ENCODE results near the gene SLC17A5. TPM values are rescaled to one million over a fixed set of nuclear protein-coding genes. Genes with fewer than 3 reads are reported as not detected.

SLC17A5 gene
- total RNA-seq, 1 donor from 2014 or later = 13.7 TPM

GRCh38 chr6:73610444-73611275, 43.1 kb downstream of the SLC17A5 start:
- Histone ChIP-seq H3K4me1 (no peaks in the 10 kb centered on the region), H3F3A (ENCODE audit: low read depth) (no peaks in the 10 kb centered on the region), H3K27ac (no peak overlapping the region), H3K79me2 (ENCODE audit: low read depth) (no peaks in the 10 kb centered on the region), H4K20me1 (ENCODE audit: low read depth) (no peaks in the 10 kb centered on the region), H3K27me3 (no peaks in the 10 kb centered on the region), H3K36me3 (no peaks in the 10 kb centered on the region), H3K4me3 (no peak overlapping the region), H2AFZ (replicated peaks) (no peak overlapping the region), H3K4me2 (no peak overlapping the region), H3K9me3 (ENCODE audit: low read depth) (no peaks in the 10 kb centered on the region), H3K9ac (no peak overlapping the region)
- Mint-ChIP-seq H3K27ac (no peak overlapping the region), H3K27me3 (ENCODE audit: insufficient read depth, low read depth) (peaks cover 2% of the 10 kb centered on the region), H3K36me3 (peaks cover 6% of the 10 kb centered on the region), H3K4me1 (no peaks in the 10 kb centered on the region), H3K9me3 (no peaks in the 10 kb centered on the region), H3K4me3 (no peak overlapping the region)
- DNase-seq (ENCODE audit: low spot score) = peak; percentile 16
- TF ChIP-seq CTCF (IDR thresholded peaks at IDR 0.05) (peak; percentile 67), EZH2 (IDR thresholded peaks at IDR 0.05) (no peak)

- Histone ChIP-seq H4K20me1 (ENCODE audit: low read depth) (no peaks in the 10 kb centered on the region), H2AFZ (replicated peaks) (no peak overlapping the region), H3K27me3 (no peaks in the 10 kb centered on the region), H3F3A (ENCODE audit: low read depth) (no peaks in the 10 kb centered on the region), H3K4me2 (no peak overlapping the region), H3K79me2 (ENCODE audit: low read depth) (no peaks in the 10 kb centered on the region), H3K9me3 (ENCODE audit: low read depth) (no peaks in the 10 kb centered on the region), H3K27ac (no peak overlapping the region), H3K9ac (no peak overlapping the region), H3K4me1 (no peaks in the 10 kb centered on the region), H3K4me3 (no peak overlapping the region), H3K36me3 (no peaks in the 10 kb centered on the region)
- Mint-ChIP-seq H3K9me3 (no peaks in the 10 kb centered on the region), H3K27me3 (ENCODE audit: insufficient read depth, low read depth) (peaks cover 2% of the 10 kb centered on the region), H3K36me3 (peaks cover 8% of the 10 kb centered on the region), H3K27ac (no peak overlapping the region), H3K4me1 (no peaks in the 10 kb centered on the region), H3K4me3 (no peak overlapping the region)
- DNase-seq (ENCODE audit: low spot score) = no peak
- no peak for TF ChIP-seq EZH2phosphoT487 (IDR thresholded peaks at IDR 0.05)
- TF ChIP-seq EZH2 (IDR thresholded peaks at IDR 0.05) = no peak
Measured at GRCh38 chr6:73608761-73609160, 45.0 kb downstream of the SLC17A5 start.

GRCh38 chr6:73606428-73606827, 47.4 kb downstream of the SLC17A5 start:
- Histone ChIP-seq H3K79me2 (ENCODE audit: low read depth) (no peaks in the 10 kb centered on the region), H3K27ac (no peak overlapping the region), H3K36me3 (no peaks in the 10 kb centered on the region), H2AFZ (replicated peaks) (no peak overlapping the region), H3K9me3 (ENCODE audit: low read depth) (no peaks in the 10 kb centered on the region), H3K4me3 (no peak overlapping the region), H3K9ac (no peak overlapping the region), H4K20me1 (ENCODE audit: low read depth) (no peaks in the 10 kb centered on the region), H3K27me3 (no peaks in the 10 kb centered on the region), H3K4me1 (no peaks in the 10 kb centered on the region), H3F3A (ENCODE audit: low read depth) (no peaks in the 10 kb centered on the region), H3K4me2 (no peak overlapping the region)
- Mint-ChIP-seq H3K9me3 (peaks cover 2% of the 10 kb centered on the region), H3K4me1 (no peaks in the 10 kb centered on the region), H3K27me3 (ENCODE audit: insufficient read depth, low read depth) (no peaks in the 10 kb centered on the region), H3K27ac (peak overlapping the region; percentile 76), H3K36me3 (peaks cover 8% of the 10 kb centered on the region), H3K4me3 (no peak overlapping the region)
- TF ChIP-seq EZH2 (IDR thresholded peaks at IDR 0.05) = no peak
- no peak for TF ChIP-seq EZH2phosphoT487 (IDR thresholded peaks at IDR 0.05)
- no peak for TF ChIP-seq CTCF (IDR thresholded peaks at IDR 0.05)
- DNase-seq (ENCODE audit: low spot score) = no peak

GRCh38 chr6:73604461-73604860, 49.3 kb downstream of the SLC17A5 start:
- TF ChIP-seq EZH2phosphoT487 (IDR thresholded peaks at IDR 0.05) (no peak), EZH2 (IDR thresholded peaks at IDR 0.05) (no peak), CTCF (IDR thresholded peaks at IDR 0.05) (no peak)
- H4K20me1 ChIP-seq (ENCODE audit: low read depth) = no peaks in the 10 kb centered on the region
- no peak overlapping the region for H3K4me3 Mint-ChIP-seq
- peaks cover 2% of the 10 kb centered on the region for H3K4me1 Mint-ChIP-seq
- H3K9ac ChIP-seq = no peak overlapping the region
- H3K9me3 ChIP-seq (ENCODE audit: low read depth) = no peaks in the 10 kb centered on the region
- no peaks in the 10 kb centered on the region for H3F3A ChIP-seq (ENCODE audit: low read depth)
- no peak for DNase-seq (ENCODE audit: low spot score)
- H3K4me1 ChIP-seq = no peaks in the 10 kb centered on the region
- no peaks in the 10 kb centered on the region for H3K36me3 ChIP-seq
- H3K27me3 ChIP-seq = no peaks in the 10 kb centered on the region
- H3K79me2 ChIP-seq (ENCODE audit: low read depth) = no peaks in the 10 kb centered on the region
- no peak overlapping the region for H3K27ac ChIP-seq
- H3K4me3 ChIP-seq = no peak overlapping the region
- no peak overlapping the region for H2AFZ ChIP-seq (replicated peaks)
- peaks cover 5% of the 10 kb centered on the region for H3K9me3 Mint-ChIP-seq
- H3K4me2 ChIP-seq = no peak overlapping the region
- no peak overlapping the region for H3K27ac Mint-ChIP-seq
- peaks cover 12% of the 10 kb centered on the region for H3K36me3 Mint-ChIP-seq
- peaks cover 3% of the 10 kb centered on the region for H3K27me3 Mint-ChIP-seq (ENCODE audit: insufficient read depth, low read depth)
